ENCODE measurements around the gene ST13.
"Not testable (repeated sequence)": the region's sequence is repeated elsewhere in the genome, so short reads cannot be mapped to it uniquely, and the experiment has no call there.

ST13 gene

DNA sequence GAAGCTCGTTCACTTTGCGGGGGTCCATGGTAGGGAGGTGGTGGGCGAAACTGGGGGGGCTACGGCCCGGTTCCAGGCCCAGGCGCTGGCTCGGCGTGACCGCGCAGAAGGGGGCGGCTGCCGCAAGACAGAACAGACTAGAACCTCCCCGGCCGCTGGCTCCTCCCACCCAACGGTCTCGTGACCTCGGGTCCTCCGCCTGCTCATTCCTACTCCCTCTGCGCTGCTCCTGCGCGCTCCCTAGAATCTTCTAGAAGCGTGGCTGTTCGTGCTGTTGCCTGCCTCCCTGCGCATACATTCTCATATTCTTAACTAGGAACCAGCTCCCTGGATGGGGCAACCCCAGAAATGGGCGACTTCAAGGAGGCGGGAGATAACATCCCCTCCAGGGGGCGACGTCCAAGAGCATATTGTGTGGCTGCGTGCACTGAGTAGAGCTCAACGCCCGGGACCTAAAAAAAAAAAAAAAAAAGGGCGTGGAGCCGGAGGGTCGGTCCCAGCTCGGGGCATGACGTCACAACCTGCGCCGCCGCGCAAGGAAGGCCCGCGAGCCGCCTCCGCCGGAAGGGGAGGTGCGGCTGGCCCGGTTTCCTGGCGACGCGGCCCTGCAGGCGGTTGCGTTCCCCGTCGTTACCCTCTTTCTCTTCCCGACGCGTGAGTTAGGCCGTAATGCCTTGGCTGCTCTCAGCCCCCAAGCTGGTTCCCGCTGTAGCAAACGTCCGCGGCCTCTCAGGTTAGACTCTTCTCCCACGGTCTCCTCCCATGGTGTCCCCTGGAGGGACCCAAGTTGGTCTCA lies at the start of gene ST13, which contains the start of gene XPNPEP3:
TSS of gene ST13 (minus strand) at position 127 of the 796 bp plus-strand sequence. CDS start at position 28, 99 bp downstream.
TSS of gene XPNPEP3 (plus strand) at position 636 of the 796 bp plus-strand sequence. CDS start at position 670, 34 bp downstream.
- DNase-seq (ENCODE audit: low read depth in 2 of 2) = peak; percentile 97

GRCh38 chr22:40904101-40904500 lies 47.7 kb upstream of the ST13 start:
- no peak for DNase-seq (ENCODE audit: low read depth in 2 of 2)

- DNase-seq (ENCODE audit: low read depth in 2 of 2) = peak in 1 of 2 donors; percentile 16
These were observed 42.5 kb upstream of the ST13 start for GRCh38 chr22:40898850-40899357.

GRCh38 chr22:40894417-40894816 lies 38.0 kb upstream of the ST13 start:
- DNase-seq (ENCODE audit: low read depth in 2 of 2) = no peak

GRCh38 chr22:40890881-40891280 lies 34.4 kb upstream of the ST13 start:
- no peak for DNase-seq (ENCODE audit: low read depth in 2 of 2)

DNA sequence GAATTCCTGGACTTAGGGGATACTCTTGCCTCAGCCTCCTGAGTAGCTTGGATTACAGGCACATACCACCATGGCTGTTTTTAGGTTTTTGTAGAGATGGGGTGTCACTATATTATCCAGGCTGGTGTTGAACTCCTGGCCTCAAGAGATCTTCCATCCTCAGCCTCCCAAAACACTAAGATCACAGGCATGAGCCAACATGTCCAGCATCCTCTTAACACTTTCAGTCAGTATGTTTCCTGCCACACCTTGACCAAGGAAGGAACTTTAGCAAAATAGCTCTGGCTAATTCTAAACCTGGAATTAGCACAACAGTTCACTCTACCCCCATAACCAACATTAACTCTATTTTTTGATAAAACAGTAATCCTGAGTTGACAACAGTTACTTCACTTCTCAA lies 32.7 kb upstream of the ST13 start:
- DNase-seq (ENCODE audit: low read depth in 2 of 2) = no peak

DNA sequence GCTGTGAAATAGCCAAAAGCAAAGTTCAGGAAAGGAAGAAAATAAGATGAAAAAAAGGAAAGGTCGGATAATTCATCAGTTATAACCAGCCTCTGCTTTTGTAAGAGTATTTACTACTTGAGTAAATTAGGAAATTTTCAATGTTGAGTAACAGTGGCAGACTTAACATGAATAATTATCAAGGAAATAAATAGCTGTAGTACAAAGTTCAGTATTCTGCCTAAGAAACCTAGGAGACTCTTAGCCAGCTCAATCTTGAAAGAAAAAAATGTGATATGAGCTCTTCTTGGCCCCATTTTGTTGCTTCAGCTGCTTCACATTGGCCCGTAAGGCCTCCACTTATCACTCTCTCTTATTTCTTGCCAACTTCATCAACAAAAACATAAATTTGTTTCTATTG lies 22.5 kb upstream of the ST13 start:
- no peak for DNase-seq (ENCODE audit: low read depth in 2 of 2)

DNA sequence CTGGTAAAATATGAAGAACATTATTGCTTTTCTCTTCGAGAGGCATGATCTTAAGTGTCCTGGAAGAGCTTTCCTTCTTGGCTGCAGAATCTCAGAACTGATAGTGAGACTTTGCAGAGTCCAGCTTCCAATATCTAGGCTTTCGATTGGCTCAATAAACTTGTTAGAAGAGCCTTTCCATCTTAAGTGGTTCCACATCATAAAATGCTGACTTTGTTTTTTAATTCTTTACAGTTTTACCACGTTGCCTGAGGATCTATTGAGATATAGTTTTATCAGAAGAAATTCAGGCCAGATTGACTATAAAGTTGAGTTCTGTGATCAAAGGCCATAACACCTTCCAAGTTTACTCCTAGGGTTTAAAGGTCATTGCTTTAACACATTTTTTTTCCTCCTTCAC lies 21.0 kb upstream of the ST13 start:
- DNase-seq (ENCODE audit: low read depth in 2 of 2) = no peak

DNA sequence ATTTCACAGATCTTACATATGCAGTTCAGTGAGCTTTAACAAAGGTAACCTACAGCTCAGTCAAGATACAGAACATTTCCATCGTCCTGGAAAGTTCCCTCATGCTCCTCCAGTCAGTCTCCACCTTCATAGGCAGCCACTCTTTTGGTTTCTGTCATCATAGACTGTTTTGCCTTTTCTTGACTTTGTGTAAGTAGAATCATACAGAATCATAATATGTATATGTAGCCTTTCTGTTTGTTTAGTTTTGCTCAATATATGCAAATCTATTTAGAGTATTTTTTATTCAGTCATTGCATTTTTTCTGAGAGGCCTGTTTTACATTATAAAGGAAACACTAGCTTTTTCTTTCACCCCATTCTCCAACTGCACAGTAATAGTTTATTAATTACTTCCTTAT lies 20.5 kb upstream of the ST13 start:
- DNase-seq (ENCODE audit: low read depth in 2 of 2) = no peak

- DNase-seq (ENCODE audit: low read depth in 2 of 2) = no peak
These were observed 18.7 kb upstream of the ST13 start for GRCh38 chr22:40875111-40875510.

GRCh38 chr22:40874016-40874415 lies 17.6 kb upstream of the ST13 start:
- DNase-seq (ENCODE audit: low read depth in 2 of 2) = no peak

- not testable (repeated sequence) for DNase-seq (ENCODE audit: low read depth in 2 of 2)
These were observed 11.9 kb upstream of the ST13 start for GRCh38 chr22:40868379-40868778.

- DNase-seq (ENCODE audit: low read depth in 2 of 2) = no peak
These were observed 10.7 kb upstream of the ST13 start for GRCh38 chr22:40867109-40867508.

DNA sequence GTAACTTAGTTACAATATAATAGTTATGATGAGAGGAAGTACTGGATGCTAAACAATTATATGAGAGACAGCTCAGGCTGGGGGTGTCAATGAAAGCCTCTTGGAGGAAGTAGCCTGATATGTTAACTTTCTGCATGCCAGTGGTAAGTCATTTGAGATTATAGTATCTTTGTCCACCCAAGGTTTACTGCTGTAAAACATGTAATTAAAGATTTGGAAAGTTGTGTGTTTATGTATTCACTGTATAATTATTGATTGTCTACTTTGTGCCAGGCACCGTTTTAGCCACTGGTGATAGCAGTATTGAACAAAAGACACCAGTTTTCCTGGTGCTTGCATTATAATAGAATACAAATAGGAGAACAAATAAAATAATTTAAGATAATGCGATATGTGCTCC lies 6.1 kb upstream of the ST13 start:
- DNase-seq (ENCODE audit: low read depth in 2 of 2) = no peak

DNA sequence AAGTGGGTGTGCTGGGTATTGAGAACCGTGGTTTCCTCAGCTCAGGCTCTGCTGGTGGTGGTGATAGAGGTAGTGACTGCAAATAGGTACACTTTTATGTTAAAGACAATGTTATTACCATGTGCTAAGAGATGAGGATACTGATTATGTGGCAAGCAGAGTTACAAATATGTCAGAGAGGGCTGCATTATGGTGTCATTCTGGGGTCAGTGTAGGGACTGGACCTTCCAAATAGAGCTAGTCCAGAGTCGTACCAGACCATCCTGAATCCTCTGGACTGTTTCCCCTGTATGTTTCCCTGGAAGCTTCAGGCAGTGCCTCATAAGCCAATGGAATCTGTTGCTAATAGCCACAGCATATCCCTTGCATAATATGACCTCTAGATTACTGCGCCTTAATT lies 5.6 kb upstream of the ST13 start, which contains the start of gene DNAJB7:
TSS of gene DNAJB7 (minus strand) at position 101 of the 400 bp plus-strand sequence. CDS start 119 bp downstream, outside the sequence.
- no peak for DNase-seq (ENCODE audit: low read depth in 2 of 2)

DNA sequence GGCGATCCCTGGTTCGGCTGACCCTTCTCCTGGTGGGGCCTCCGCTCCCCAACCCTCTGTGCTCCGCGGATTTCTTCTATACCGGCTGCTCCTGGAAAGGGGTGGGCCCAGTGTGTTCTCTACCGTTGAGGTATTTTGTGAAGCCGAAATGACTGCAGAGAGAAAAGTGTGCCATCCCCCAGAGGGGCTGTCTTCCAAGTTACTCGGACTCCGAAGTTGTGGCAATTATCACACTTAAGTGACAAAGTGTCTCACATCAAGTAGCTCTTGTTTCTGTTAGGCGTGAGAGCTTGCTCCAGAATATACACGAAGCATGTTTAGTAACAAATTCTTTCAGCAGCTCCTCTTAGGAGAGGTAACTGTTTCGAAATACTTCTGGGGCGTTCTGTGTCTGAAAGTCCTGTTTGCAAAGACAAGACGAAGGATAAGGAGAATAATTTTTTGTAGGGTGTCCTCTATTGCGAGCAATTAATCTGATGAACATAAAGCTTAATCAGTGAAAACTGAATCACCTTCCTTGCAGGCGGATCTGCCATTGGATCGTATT lies 943 bp upstream of the ST13 start:
- no peak for DNase-seq (ENCODE audit: low read depth in 2 of 2)

GRCh38 chr22:40855979-40856512 lies 393 bp downstream of the ST13 start:
- peak; percentile 6 to 12 for DNase-seq (ENCODE audit: low read depth in 2 of 2)

- no peak for DNase-seq (ENCODE audit: low read depth in 2 of 2)
These were observed 1.1 kb downstream of the ST13 start for GRCh38 chr22:40855071-40855978.

DNA sequence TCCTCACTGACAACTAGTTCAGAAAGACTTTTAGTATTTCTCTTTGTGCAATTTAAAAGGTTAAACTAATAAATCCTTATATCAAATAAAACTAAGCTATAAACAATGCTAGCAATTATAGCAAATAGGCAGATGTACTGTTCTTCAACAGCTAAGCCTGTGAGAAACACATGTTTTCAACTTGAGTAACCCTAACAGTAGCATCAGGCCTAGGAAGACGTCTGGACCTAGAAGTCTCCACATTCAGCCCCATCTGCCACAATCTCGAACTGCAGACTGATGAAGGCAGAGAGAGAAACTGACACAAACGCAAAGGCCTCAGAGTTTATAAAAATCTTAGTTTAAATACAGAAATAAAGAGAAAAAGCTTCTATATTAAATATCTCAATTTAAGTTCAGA lies 2.5 kb downstream of the ST13 start:
- no peak for DNase-seq (ENCODE audit: low read depth in 2 of 2)

DNA sequence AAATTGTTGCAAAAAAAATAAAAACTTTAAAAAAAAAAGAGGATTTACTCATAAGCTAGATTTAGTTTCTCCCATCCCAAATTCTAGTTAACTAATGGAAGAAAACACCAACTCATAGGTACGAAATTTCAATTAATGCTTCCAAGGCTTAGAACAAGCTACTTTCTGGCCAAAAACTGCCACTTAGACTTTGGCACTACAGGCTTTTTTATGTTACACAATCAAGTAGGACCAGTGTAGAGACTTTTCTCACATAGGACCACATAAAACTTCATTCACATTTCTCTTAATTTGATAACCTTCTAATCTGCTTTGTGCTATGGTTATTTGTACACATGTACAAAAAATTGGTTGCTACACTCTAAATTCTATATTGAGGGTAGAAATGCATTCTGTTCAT lies 3.1 kb downstream of the ST13 start:
- no peak for DNase-seq (ENCODE audit: low read depth in 2 of 2)

- not testable (repeated sequence) for DNase-seq (ENCODE audit: low read depth in 2 of 2)
These were observed 10.6 kb downstream of the ST13 start for GRCh38 chr22:40845816-40846215.

- no peak for DNase-seq (ENCODE audit: low read depth in 2 of 2)
These were observed 11.5 kb downstream of the ST13 start for GRCh38 chr22:40844951-40845350.
